ENCODE measurements around the gene GNB3. TPM values are rescaled to one million over a fixed set of nuclear protein-coding genes. Genes with fewer than 3 reads are reported as not detected.

Gene GNB3
- total and polyA plus RNA-seq, 9 of the 15 experiments (the other 6 are each of a cell fraction or from before 2014, with no cell fraction given): 1.4 to 5.8 (median 2.0) TPM

- Histone ChIP-seq H3K4me2 (ENCODE audit: insufficient read depth, low read length) (no peak overlapping the region), H3K79me2 (ENCODE audit: control insufficient read depth, insufficient read depth, low read length) (peaks cover 15% of the 10 kb centered on the region), H2AFZ (ENCODE audit: low read depth, low read length) (no peak overlapping the region), H3K4me1 (replicated peaks in 1 of 2; ENCODE audit: control insufficient read depth in 2 of 2, insufficient read depth in 2 of 2, low read length in 2 of 2) (peaks cover 4 to 5% of the 10 kb centered on the region in 2 experiments; a peak in 3 of 5 replicates), H3K9ac (ENCODE audit: insufficient read depth in 1 of 2, low read depth in 2 of 2, low read length in 2 of 2) (no peak overlapping the region), H3K9me3 (replicated peaks; ENCODE audit: control insufficient read depth, insufficient read depth, low read depth, low read length) (no peaks in the 10 kb centered on the region), H3K27me3 (ENCODE audit: control insufficient read depth in 2 of 2, insufficient read depth in 2 of 2, low read length in 2 of 2) (no peaks in the 10 kb centered on the region), H4K20me1 (replicated peaks; ENCODE audit: control insufficient read depth, insufficient read depth, low read length) (no peaks in the 10 kb centered on the region), H3K36me3 (ENCODE audit: control insufficient read depth, insufficient read depth, low read length) (peaks cover 90% of the 10 kb centered on the region), H3K9me1 (ENCODE audit: control insufficient read depth, insufficient read depth, low read length) (peaks cover 3% of the 10 kb centered on the region), H3K27ac (ENCODE audit: extremely low read depth, low read depth, low read length) (no peak overlapping the region), H3K4me3 (no peak overlapping the region)
- no peak for FAIRE-seq
- no peak for DNase-seq (ENCODE audit: extremely low read depth in 1 of 4, low spot score in 3 of 4)
- WGBS (ENCODE audit: insufficient coverage, low coverage, missing lambda C conversion rate): 56% methylated on average over 1 of the region's 2 CpGs
- ChIA-PET CTCF (ENCODE audit: low intra/inter-chr PET ratio) (no interaction called here), POLR2A (interaction anchor here (0.9 kb wide), 1 partner anchor 10 kb away, joined by 5 read pairs; no protein-coding TSS in a partner anchor)
- ATAC-seq: no peak
- BruUV-seq (replicated peaks): no TSS peak
- intact Hi-C loops (cut with micrococcal nuclease) (no loop called here), in situ Hi-C loops (cut with MboI) (no loop called here)
- TF ChIP-seq ATF7 (IDR thresholded peaks at IDR 0.05) (no peak), PHB2 (IDR thresholded peaks at IDR 0.05; ENCODE audit: low read depth) (no peak), ZNF778 (CRISPR knock-in tag; IDR thresholded peaks at IDR 0.05) (no peak), GATAD2B (IDR thresholded peaks at IDR 0.05; ENCODE audit: borderline replicate concordance) (no peak), SNRNP70 (optimal IDR thresholded peaks at IDR 0.05; ENCODE audit: low read depth, low read length) (no peak), NR2C1 (IDR thresholded peaks at IDR 0.05) (no peak), NR2C1 (tag; IDR thresholded peaks at IDR 0.05) (no peak), MCM3 (IDR thresholded peaks at IDR 0.05) (no peak), CAMTA2 (CRISPR knock-in tag; conservative IDR thresholded peaks at IDR 0.05) (no peak), GABPA (tag; conservative IDR thresholded peaks at IDR 0.05; ENCODE audit: low read depth) (no peak), ADNP (tag; IDR thresholded peaks at IDR 0.05) (no peak), HMBOX1 (IDR thresholded peaks at IDR 0.05) (no peak)
- TF ChIP-seq, protein P1, sequence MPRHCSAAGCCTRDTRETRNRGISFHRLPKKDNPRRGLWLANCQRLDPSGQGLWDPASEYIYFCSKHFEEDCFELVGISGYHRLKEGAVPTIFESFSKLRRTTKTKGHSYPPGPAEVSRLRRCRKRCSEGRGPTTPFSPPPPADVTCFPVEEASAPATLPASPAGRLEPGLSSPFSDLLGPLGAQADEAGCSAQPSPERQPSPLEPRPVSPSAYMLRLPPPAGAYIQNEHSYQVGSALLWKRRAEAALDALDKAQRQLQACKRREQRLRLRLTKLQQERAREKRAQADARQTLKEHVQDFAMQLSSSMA (CRISPR knock-in tag; IDR thresholded peaks at IDR 0.05): no peak
- TF ChIP-seq, protein P2, sequence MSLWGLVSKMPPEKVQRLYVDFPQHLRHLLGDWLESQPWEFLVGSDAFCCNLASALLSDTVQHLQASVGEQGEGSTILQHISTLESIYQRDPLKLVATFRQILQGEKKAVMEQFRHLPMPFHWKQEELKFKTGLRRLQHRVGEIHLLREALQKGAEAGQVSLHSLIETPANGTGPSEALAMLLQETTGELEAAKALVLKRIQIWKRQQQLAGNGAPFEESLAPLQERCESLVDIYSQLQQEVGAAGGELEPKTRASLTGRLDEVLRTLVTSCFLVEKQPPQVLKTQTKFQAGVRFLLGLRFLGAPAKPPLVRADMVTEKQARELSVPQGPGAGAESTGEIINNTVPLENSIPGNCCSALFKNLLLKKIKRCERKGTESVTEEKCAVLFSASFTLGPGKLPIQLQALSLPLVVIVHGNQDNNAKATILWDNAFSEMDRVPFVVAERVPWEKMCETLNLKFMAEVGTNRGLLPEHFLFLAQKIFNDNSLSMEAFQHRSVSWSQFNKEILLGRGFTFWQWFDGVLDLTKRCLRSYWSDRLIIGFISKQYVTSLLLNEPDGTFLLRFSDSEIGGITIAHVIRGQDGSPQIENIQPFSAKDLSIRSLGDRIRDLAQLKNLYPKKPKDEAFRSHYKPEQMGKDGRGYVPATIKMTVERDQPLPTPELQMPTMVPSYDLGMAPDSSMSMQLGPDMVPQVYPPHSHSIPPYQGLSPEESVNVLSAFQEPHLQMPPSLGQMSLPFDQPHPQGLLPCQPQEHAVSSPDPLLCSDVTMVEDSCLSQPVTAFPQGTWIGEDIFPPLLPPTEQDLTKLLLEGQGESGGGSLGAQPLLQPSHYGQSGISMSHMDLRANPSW (CRISPR knock-in tag; IDR thresholded peaks at IDR 0.05): no peak
Measured at GRCh38 chr12:6858799-6859198, 18.1 kb downstream of the GNB3 start.

Measured in K562 (cell line).